Limb (tissue), 2 donors: ENCODE data around the gene ARSA.
"Not testable (repeated sequence)": the region's sequence is repeated elsewhere in the genome, so short reads cannot be mapped to it uniquely, and the experiment has no call there.

Source experiments
- DNase-seq, 2 donors: peaks; one replicate each; pipeline ENCODE4 v3.0.0-alpha.2; 2016; ENCODE audit errors: extremely low spot score in 2 of 2

Gene ARSA

DNA sequence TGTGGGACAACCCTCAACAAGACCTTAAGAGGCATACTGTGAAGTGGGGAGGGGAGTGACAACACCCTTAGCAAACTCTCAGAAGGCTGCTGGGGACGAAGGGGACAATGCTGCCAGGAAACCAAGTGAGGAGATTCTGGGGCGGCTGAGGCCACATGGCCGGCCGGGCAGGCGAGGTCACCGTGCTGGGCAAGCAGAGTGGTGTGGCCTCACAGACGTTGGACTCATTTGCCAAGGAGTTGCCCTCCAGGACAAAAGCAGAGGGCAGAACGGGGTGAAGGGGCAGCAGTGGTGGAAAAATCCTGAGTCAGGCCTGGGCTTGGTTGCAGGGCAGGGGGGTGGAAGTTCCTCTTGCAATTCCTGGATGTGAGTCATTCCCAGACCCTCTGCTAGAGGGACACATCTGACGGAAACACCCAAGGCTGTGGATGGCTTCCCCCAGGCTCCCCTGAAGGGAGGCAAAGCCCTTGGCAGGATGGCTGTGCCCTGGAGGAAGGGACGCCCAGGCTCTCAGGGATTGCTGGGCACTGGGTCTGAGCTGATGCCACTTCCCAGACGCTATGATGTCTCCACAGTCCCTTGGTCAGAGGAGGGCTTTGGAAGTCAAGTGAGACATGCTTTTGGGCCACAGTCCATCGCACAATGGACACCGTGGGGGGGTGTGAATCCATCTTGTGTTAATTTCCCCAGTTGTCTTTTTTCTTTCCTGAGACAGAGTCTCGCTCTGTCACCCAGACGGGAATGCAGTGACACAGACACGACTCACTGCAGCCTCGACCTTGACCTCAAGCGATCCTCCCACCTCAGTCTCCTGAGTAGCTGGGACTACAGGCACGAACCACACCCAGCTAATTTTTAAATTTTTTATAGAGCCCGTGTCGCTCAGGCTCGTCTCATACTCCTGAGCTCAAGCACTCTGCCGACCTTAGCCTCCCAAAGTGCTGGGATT is 28.4 kb upstream of the ARSA start:
- DNase-seq, result no peak

DNA sequence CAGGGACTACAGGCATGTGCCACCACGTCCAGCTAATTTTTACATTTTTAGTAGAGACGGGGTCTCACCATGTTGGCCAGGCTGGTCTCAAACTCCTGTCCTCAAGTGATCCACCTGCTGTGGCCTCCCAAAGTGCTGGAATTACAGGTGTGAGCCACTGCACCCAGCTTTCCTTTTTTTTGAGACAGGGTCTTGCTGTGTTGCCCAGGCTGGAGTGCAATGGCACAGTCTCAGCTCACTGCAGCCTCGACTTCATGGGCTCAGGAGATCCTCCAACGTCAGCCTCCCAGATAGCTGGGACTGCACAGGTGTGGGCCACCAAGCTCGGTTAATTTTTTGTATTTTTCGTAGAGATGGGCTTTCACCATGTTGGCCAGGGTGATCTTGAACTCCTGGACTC is 26.7 kb upstream of the ARSA start:
- DNase-seq, result not testable (repeated sequence)

DNA sequence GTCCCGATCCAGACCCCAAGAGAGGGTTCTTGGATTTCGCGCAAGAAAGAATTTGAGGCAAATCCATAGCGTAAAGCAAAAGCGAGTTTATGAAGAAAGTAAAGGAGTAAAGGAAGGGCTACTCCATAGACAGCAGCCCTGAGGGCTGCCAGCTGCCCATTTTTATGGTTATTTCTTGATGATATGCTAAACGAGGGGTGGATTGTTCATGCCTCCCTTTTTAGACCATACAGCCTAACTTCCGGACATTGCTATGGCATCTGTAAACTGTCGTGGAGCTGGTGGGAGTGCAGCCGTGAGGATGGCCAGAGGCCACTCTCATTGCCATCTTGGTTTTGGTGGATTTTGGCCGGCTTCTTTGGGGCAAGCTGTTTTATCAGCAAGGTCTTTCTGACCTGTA is 25.3 kb upstream of the ARSA start:
- DNase-seq, result no peak

DNA sequence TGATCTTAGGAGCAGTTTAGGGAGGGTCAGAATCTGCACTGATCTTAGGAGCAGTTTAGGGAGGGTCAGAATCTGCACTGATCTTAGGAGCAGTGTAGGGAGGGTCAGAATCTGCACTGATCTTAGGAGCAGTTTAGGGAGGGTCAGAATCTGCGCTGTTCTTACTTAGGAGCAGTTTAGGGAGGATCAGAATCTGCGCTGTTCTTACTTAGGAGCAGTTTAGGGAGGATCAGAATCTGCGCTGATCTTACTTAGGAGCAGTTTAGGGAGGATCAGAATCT is 15.8 kb upstream of the ARSA start:
- DNase-seq, result not testable (repeated sequence)

DNA sequence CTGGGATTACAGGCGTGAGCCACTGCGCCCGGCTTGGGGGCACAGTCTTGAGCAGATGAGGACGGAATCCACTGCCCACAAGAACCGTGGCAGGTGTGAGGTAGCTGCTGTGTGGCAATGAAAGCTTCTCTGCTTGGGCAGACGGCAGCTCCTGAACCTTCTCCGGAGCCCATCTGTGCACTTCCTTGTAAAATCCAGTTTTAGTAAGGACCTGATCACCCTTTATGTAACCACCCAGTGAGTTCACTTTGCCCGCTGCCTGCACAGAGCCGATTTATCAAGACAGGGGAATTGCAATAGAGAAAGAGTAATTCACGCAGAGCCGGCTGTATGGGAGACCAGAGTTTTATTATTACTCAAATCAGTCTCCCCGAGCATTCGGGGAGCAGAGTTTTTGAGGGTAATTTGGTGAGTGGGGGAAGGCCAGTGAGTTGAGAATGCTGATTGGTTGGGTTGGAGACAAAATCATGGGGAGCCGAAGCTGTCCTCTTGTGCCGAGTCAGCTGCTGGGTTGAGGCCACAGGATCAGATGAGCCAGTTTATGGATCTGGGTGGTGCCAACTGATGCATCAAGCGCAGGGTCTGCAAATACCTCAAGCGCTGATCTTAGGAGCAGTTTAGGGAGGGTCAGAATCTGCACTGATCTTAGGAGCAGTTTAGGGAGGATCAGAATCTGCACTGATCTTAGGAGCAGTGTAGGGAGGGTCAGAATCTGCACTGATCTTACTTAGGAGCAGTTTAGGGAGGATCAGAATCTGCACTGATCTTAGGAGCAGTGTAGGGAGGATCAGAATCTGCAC is 15.3 kb upstream of the ARSA start:
- not testable (repeated sequence) for DNase-seq

DNA sequence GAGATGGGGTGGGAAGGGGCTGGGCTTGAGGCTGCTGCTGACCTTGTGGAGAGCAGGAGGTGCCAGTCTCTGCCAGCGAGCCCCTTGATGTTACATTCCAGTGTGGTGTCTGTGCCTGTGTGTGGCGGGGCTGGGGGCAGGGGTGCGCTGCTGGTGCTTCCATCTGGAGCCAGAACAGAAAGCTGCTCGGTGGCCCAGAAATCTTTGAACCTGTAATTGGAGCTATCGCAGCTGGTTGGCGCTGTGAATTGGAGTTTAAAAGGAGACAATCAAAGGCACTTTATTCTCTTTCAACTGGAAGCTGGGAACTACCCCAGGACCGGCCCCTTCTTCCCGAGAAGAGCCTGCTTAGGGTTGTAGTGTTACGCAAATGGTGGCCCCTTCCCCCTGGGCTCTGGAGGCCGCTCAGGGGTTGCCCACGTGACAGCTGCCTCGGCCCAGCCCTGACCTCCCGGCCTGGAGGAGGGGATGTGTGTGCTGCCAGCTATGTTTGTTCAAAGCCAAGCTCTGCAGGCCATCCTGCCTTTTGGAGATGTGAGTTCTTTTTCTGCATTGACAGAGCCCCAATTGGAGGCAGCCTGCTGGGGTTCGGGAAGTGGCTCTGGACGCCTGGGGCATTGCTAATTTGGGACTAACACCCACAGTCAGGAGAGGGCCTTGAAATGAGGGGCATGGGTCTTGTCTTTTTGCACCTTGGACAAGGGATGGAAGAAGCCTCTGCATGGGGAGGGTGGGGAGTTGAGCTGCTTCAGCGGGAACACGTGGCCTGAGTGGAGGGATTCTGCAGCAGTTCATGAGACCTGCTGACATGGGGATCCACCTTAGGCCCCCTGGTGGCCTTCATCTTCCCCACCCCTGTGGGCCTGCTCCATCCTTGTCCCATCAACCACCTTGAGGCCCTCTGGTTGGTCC is 14.0 kb upstream of the ARSA start:
- DNase-seq, result peak; percentile 43 to 58

DNA sequence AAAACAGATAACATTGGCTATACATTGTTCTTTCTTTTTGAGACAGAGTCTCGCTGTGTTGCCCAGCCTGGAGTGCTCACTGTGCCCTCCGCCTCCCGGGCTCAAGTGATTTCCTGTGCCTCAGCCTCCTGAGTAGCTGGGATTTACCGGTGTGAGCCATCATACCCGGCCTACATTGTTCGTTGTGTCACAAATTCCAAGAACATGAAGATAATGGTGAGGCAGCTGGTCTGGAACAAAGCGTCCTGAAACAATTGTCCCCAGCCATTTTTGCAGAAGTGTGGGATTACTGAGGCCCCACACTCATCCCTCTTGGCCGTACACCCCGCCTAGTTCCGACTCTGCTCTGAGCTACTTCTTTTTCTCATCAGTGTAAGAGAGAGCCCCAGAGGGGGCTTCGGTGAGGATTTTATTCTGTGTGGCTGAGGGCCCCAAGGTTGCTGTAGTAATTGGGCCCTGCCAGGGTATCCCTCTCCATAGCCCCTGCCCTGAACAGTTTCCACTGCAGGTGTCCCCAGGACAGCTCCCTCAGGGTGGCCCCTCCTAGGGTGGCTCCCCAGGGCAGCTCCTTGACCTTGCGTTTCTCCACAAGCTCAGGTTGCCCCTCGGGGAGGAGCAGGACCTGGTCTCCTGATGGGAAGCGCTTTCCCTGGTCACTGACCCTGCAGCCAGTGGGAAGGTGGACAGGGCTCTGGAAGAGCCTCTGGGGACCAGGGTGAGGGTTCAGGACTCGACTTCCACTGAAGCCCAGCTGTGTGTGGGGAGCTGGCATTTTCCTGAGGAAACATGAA is 13.1 kb upstream of the ARSA start:
- no peak for DNase-seq

DNA sequence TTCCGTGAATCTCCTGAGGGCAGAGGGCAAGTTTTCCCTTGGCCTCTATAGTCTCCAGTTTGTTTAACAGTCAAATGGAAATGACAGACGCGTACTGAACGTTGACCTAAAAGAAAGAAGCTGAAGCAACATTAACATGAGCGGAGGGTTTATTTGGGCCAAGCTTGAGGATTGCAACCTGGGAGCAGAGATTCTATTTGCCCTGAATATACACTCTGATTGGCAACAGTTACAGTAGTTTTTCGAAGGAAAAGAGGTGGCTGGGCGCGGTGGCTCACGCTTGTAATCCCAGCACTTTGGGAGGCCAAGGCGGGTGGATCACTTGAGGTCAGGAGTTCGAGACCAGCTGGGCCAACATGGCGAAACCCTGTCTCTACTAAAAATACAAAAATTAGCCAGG is 12.3 kb upstream of the ARSA start:
- DNase-seq, result not testable (repeated sequence)

DNA sequence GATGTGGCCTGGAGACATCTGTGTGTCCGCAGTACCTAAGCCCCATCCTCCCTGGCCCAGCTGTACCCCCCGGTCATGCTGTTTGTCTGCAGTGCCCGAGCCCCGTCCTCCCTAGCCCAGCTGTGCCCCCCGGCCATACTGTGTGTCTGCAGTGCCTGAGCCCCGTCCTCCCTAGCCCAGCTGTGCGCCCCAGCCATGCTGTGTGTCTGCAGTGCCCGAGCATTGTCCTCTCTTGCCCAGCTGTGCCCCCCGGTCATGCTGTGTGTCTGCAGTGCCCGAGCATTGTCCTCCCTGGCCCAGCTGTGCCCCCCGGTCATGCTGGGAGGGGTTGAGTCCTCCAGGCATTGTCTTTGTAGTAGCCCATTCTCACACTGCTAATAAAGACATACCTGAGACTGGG is 7.6 kb upstream of the ARSA start:
- DNase-seq, result no peak

DNA sequence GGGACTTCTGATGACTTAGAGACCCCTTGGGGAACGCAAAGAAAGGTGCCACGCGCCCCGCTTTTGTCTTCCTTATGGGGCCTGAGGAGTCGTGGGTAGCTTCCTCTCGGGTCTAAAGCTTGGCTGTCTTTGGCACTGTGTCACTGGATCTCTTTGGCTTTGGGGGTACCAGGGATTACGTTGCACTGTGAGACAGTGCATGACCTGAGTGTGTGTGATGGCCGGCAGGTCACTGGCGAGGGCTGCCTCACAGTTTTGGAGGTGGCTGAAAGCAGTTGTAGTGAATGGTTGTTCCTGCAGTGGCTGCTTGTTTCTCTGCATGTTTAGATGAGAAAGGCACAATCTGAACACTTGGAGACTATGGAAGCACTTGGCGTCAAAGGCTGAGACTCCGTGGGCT is 5.8 kb upstream of the ARSA start:
- DNase-seq, result no peak

DNA sequence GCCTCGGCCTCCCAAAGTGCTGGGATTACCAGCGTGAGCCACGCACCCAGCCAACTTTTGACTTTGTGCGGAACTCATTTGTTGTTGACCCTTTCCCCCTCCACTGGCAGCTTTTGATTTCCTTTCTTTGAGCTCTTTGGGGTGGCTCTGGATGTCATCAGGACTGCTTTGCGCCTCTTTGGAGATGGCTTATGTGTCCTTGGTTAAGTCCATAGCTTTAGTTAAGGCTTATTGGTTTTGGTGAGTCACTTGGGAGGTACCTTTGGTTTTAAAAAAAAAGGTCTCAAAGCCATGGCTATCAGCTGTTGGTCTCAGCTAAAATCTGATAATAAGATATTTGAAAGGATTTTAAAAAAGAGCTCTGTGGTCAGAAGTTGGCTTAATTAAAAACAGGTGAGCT is 5.1 kb upstream of the ARSA start:
- DNase-seq, result no peak

DNA sequence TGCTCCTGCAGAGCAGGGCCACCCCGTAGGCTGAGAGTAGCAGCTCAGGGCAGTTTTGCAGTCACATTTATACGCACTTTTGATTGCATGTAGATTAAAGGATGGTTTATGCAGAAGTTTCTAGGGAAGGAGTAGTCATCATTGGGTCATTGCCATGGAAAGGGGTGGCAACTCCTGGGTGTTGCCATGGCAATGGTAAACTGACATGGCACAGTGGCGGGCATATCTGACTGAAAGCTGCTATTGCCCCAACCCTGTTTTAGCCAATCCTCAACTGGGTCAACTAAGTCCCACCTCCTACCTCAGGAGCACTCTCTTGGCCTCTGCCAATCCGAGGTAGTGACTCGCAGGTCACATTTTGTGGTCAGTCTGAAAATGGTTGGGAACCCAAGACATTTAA is 2.4 kb upstream of the ARSA start:
- no peak for DNase-seq

DNA sequence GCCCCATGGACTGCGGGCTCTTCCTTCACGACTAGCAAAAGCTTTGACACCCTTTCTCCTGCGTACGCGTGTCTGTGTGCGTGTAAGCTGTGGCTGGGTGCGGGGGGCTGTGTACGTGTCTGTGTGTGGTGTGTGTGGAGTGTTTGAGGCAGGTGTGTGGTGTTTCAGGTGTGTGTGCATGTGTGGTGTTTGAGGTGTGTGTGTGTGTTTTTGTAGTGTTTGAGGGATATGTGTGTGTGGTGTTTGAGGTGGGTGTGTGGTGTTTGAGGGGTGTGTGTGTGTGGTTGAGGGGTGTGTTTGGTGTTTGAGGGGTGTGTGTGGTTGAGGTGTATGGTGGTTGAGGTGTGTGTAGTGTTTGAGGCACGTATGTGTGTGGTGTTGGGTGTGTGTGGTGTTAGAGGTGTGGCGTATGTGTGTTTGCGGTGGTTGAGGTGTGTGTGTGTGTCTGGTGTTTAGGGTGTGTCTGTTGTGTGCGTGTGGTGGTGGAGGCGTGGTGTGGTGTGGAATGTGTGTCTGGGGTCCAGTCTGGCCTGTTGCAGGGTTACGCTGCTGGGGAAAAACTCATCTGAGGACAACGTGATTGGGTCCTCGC is 687 bp upstream of the ARSA start:
- DNase-seq, result no peak

DNA sequence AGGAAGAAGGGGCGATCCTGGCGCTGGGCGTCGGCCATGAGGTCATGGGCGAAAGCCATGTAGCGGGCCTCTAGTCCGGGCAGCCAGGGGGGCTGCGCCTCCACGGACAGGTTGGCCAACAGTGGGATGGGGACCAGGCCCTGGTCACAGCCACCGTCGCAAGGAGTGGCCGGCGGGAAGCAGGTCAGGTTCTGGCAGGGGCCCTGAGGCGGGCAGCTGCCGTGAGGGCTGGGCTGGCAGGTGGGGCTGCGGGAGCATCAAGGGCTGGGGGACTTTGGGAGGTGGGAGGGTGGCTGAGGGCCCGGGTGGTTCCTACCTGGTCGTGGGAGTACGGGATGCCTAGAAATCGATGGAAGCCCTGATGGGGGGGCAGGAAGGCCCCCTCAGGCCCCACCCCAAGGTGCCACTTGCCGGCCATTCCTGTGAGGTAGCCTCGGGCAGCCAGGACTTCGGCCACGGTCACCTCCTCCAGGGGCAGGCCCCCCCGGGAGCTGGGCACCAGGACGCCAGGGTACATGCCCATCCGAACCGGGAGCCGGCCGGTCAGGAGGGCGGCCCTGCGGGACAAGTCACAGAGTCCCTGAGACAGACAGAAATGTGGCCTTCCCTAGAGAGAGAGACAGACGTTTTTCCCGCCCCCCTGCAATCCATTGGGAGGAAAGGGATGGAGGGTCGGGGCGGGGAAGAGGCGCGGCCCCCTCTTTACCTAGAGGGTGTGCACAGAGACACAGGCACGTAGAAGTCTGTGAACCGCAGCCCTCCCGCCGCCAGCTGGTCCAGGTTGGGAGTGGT is 906 bp downstream of the ARSA start:
- no peak for DNase-seq

DNA sequence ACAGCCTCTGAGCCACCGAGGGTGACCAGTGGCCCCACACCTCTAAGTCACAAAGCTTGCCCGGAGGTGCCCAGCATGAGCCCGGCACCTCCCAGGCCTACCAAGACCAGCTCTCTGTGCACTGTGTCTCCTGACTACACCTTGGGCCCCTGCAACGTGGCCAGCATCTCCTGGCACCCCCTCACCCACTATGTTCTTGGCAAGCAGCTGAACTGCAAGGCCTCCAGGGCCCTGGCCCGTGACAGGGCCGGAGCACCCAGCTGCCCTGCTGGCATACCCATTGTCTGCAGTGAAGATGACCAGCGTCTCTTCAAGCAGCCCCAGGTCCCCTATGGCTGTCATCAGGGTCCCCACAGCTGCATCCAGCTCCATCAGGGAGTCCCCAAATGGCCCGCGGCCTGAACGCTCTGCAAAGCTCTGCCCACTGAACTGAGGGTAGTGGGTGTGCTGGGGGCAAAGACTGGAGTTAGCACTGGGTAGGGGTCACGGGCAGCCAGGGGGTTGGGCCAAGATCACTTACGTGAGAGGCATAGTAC is 1.6 kb downstream of the ARSA start:
- DNase-seq, result no peak

DNA sequence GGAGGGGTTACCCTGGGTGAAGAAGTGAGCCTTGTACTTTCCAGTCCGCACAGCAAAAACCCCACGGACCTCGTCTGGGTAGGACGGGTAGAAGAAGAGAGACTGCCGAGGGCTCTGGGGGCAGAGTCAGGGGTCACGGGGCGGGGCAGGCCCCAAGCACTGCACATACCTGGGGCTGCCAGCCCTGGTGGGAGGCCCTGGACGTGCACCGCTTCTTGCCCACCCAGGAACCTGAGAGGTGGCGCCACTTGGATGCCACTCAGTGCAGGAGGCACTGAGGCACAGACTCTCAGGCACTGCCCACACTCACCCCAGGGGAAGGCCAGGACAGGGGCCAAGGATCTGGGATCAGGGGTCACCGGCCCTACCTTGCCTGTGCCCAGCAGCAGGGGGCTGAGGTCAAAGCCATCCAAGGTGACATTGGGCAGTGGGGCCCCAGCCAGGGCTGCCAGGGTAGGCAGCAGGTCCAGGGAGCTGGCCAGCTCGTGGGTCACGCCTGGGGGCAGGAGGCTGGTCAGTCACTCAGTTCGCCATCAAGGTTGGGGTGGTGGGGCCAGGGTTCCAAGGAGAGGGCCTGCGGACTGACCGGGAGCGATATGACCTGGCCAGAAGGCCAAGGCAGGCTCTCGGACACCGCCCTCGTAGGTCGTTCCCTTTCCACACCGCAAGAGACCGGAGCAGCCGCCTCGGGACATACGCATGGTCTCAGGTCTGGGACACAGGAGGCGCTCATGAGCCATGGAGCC is 2.2 kb downstream of the ARSA start:
- DNase-seq, result no peak

DNA sequence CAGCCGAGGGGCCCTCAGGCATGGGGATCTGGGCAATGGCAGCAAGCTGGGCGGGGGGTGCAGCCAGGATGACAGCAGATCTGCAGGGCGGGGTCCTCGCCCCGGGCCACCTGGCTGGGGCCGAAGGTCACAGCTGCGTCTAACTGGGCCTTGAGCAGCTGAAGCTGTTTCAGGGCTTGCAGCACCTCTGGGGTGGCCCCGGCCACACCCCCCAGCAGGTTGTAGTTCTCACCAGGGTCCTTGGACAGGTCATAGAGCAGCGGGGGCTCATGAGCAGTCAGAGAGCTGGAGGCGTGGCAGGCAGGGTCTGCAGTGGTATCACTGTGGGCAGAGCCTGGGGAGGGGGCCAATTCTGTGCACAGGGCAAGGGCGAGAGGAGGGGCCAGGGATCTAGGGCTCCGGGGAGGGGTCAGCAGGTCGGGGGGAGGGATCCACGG is 2.8 kb downstream of the ARSA start:
- DNase-seq, result no peak

DNA sequence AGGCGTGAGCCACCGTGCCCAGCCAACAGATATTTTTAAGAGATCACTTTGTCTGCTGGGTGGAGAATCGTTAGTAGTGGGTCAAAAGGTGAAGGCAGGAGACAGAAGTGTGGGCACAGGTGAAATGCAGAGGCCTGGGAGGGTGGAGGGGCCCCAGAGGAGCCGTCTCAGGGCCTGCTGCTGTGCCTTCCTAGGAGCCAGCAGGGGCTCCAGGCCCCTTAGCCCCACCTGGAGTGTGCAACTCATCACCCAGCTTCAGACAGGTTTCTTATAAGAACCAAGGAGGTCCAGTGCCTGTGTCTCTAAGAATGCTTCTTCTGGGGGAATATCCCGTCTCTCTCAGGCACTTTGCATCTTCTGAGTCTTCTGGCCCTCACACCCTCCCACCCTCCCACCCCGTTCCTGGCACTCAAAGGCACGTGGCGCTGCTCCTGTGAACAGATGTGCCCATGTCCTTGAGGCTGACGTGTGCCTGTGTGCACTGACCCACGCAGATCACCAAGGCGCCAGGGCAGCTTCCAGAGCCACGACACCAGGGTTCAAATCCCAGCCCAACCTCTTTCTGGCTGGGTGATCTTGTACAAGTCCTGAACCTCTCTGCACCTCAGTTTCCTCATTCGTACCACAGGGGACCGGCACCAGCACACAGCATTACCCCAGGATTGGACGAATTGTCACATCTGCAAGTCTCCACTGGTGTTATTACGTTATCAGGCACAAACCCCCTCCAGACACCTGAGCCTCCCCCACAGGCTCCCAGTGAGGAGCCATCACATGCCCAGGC is 3.4 kb downstream of the ARSA start:
- DNase-seq, result no peak
